Stimulated activated CD8-positive, alpha-beta memory T cell treated with anti-CD3 and anti-CD28 coated beads, Interleukin-4, amount 100 ng/mL, for 1 hour (primary cell): ENCODE results near the gene IFITM10.

ENCODE experiments used
- DNase-seq, 2 donors: peaks; one replicate each; pipeline ENCODE4 v3.0.0-alpha.2; 2020; ENCODE audit warnings: low read depth in 2 of 2, low spot score in 1 of 2

IFITM10 gene

GRCh38 chr11:1742371-1742770 lies 8.0 kb downstream of the IFITM10 start:
- DNase-seq: no peak

- no peak for DNase-seq
Measured at GRCh38 chr11:1741741-1742140, 8.7 kb downstream of the IFITM10 start.

DNA sequence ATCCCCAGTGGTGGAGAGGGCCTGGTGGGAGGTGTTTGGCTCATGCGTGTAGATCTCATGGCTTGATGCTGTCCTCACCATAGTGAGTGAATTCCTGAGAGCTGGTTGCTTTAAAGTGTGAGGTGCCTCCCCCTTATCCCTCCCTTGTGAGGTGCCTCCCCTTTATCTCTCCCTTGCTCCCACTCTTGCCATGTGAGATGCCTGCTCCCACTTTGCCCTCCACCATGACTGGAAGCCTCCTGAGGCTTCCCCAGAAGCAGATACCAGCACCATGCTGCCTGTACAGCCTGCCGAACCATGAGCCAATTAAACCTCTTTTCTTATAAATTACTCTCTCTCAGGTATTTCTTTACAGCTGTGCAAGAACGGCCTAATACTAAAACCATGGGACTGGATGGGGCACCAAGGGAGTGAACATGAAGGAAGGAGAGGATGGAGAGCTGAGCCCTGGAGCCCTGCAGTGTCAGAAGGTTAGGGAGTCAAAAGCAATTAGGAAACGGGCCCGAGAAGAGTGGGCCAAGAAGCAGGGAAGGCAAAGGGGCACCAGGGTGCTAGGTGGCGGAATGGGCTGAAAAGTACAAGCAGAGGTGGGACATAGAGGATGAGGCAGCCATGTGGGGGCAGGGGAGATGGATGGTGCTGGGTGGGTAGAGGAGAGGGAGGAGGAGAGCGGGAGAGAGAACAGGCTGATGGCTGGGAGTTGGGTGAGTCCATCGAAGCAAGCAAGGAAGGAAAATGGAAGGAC lies 9.4 kb downstream of the IFITM10 start:
- no peak for DNase-seq

DNA sequence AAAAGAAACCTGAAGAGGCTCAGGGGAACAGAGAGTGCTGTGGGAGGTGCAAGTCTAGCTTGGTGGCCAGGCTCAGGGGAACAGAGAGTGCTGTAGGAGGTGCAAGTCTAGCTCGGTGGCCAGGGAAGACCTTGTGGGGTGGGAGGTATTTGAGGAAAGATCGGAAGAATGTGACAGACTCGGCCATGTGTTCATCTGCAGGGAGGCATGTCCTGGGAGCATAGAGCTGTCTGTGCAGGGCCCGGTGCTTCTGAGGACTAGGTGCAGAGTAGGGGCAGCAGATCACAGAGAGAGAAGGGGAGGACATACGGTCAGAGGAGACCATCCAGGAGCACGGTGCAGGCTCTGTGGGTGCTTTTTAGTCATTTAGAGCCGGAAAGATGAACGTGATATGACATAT lies 10.8 kb downstream of the IFITM10 start:
- DNase-seq: no peak

GRCh38 chr11:1738380-1738779 lies 12.0 kb downstream of the IFITM10 start:
- no peak for DNase-seq

DNA sequence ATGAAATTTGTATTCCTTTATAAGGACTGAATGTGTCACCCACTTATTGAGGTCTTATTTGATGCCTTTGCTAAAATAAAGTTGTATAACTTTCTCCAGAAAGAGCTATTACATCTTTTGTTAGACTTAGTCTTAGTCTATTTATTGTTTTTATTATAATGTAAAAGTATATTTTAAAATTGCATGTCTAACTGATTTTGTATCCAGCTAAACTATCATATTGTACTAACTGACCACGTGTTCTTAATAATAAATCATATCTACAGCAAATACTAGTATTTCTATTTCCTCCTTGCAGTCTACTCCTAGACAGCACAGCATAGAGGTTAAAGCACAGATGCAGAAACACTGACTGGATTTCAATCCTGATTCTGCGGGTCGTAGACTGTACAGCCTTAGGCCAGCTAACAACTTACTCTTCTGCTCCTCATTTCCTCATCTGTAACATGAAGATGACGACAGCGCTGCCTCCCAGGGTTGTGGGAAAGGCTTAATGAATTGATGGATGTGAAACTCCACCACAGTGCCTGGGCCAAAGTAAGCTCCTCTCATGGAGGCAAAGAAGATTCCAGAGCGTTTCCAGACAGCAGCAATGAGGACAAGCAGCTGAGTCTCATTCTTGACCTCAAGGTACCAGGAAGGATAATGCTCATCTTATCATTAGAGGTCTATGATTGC lies 13.2 kb downstream of the IFITM10 start:
- no peak for DNase-seq

- no peak for DNase-seq
Measured at GRCh38 chr11:1736447-1736992, 13.9 kb downstream of the IFITM10 start.

- no peak for DNase-seq
Measured at GRCh38 chr11:1735271-1735670, 15.1 kb downstream of the IFITM10 start.

GRCh38 chr11:1734641-1735081 lies 15.7 kb downstream of the IFITM10 start:
- DNase-seq: no peak

- DNase-seq: no peak
Measured at GRCh38 chr11:1733716-1734640, 16.4 kb downstream of the IFITM10 start.

DNA sequence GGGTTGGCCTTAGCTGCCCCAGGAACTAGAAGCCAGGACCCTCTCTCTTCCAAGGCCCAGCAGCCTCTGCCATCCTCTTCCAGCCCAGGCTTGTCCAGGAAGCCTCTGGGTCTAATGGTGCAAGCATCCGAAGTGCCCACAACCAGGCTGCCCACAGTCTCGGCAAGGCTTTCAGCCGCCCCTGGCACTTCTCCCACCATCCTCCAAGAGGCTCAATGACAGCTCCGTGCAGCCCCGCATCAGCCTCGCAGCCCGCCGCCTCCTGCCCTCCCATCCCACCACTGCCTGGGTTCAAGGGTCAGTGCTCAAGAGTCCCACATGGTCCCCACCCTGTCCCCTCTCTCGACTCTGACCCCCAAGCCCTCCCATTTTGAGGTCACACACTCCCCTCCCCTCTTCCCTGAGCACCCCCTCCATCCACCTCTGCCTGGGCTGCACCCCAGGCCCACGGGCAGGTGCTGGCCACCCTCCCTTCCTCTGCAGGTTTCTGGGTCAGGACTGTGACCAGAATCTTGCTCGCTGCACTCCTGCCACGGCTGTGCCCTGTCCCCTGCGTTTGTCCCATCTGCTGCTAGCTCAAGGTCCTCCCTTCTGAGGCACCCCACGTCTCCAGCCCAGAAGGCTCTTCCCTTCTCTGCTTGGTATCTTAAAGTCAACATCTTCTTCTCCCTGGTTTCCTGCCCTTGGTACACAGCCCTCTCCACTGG lies 17.2 kb downstream of the IFITM10 start:
- DNase-seq: no peak

- DNase-seq: no peak
Measured at GRCh38 chr11:1732418-1733008, 17.9 kb downstream of the IFITM10 start.

DNA sequence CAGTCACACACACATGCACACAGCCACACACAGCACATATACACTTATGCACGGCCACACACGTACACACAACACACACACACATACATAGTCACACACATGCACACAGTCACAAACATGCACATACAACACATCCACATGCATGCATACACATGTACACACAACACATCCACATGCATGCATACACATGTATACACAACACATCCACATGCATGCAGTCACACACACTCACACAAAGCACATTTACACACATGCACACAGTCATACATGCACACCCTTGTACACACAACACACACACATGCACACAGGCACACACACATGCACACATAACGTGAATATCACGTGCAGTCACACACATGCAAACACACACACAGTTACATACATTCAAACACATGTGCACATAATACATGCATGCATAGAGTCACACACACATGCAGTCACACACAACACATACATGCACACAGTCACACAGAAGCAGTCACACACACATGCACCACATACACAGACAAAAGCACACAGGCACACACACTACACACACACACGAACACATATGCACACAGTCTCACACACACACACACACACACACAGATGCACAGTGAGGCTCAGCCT lies 18.8 kb downstream of the IFITM10 start:
- no peak for DNase-seq

DNA sequence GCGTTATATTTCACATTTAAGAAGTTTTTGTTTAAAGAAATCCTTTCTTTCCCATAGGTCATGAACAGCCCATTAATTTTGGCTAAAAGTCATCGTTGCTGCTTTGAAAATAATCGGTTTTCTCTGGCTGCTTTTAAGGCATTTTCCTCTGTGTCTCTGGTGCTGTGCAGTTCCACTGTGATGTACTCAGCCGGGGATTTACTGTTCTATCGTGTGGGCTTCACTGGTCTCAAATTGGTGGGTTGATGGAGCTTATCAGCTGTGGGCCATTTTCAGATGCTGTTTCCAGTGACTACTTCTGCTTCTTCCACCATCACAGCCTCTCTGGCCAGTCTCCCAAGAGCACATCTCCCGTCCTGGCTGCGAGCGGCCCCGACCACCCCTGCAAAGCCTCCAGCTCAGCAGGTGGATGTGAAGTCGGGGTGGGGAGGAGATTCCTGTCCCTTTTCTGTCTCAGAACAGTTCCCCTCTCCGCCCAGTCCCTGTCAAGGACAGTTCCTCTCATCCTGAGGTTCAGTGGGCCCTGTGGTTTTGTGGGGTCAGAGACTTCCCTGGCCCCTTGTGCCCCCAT lies 20.3 kb downstream of the IFITM10 start:
- DNase-seq: no peak

DNA sequence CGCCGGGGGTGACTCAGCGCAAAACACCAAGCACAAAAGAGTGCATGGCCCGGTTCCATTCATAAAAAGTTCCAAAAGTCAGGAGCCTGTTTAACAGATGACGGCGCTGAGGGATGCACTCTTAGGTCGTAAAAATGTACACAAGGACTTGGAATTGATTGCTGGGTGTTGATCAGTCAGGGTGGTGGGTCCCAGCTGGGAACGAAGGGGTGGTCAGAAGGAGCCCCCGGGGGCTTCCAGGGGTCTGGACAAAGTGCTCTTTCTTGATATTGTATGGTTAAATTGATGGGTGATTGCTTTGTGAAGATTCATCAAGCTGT lies 20.7 kb downstream of the IFITM10 start:
- DNase-seq: no peak

DNA sequence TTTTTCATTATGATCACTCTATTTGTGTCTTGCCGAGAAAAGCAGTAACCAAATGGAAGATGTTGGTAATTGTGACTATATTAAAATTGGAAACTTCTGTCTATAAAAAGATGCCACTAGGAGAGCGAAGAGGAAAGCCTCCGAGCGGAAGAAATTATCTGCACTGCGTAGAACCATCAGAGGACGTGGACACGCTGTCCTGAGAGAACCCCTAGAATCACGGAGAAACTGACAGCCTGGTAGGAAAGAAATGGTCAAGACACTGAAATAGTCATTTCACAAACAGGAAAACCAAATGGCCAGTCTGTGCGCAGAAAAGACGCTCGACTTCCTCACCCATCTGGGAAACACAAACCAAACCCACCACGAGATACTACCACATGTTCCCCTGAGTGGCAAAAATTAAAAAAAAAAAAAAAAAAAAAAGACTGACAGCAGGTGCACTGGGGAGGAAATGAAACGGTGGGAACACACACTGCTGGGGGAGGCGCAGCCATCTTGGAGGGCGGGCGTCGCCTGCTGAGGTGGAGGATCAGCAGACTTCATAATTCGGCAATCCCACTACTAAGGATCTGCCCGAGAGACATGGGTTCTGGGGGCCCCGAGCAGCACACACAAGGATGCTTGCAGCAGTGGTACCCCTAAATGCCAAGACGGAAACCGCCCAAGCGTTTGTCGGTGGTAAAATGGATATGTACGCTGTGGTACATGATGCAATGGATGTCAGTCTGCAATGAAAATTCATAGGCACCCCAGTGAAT lies 21.3 kb downstream of the IFITM10 start:
- DNase-seq: no peak

DNA sequence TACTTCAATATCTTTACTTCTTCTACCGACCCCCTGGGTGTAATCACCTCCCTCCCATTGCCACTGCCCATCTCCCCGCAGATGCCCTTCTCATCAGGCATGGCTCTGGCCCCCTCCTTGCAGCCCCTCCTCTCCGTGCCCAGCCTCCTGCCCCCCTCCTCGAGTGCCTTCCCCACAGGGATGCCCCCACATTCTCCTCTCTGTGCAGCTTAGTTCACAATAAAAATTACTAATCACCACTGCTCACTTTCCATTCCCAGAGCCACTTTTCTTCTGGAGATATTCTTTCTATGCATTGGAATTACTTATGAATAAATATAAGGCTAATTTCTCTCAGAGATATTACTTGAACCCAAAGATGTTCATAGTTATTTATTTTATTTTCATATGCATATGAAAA lies 22.1 kb downstream of the IFITM10 start:
- no peak for DNase-seq

DNA sequence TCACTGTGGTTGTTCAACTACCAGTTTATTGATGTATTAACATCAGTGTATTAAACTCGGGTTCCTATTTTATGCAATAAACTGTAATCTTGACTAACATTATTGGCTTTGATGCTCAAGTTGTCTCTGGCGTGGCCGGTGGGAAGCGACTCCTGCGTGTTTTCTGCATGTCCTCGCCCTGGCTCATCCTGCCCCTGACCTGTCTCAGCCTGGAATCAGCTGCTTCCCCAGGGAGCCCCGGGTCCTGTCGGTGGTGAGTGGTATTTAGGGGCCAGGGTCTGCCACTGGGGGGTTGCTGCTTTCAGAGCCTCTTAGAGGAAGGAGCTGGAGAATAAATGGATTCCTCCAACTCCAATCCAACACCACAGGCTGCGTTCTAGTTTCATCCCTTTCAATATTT lies 22.5 kb downstream of the IFITM10 start:
- no peak for DNase-seq

- no peak for DNase-seq
Measured at GRCh38 chr11:1727096-1727690, 23.2 kb downstream of the IFITM10 start.
